OCI-LY1 (cell line): ENCODE data around the gene LYSMD1.
"Not testable (repeated sequence)": the region's sequence is repeated elsewhere in the genome, so short reads cannot be mapped to it uniquely, and the experiment has no call there.

Source experiments
- H2AFZ ChIP-seq: fragments of 200-600 bp; sonication (generic), shearing (Covaris generic); 2 replicates; pipeline ENCODE4 v1.6.0; 2014; ENCODE audit warnings: antibody characterized with exemption, mild to moderate bottlenecking, low read length
- H3F3A ChIP-seq: fragments of 200-600 bp; sonication (generic), shearing (Covaris generic); 2 replicates; pipeline ENCODE4 v1.6.0; 2014; ENCODE audit warnings: mild to moderate bottlenecking, antibody characterized with exemption, low read length, moderate library complexity; ENCODE audit not compliant: insufficient read depth
- H3K27ac ChIP-seq: fragments of 200-600 bp; sonication (generic); 2 replicates; pipeline ENCODE4 v1.5.1; 2014; ENCODE audit warnings: low read length, mixed run types, mild to moderate bottlenecking, low read depth; ENCODE audit not compliant: poor library complexity, severe bottlenecking
- H3K27me3 ChIP-seq: fragments of 200-600 bp; sonication (generic); 2 replicates; pipeline ENCODE4 v1.6.0; 2014; ENCODE audit warnings: antibody characterized with exemption, mild to moderate bottlenecking, low read length, moderate library complexity; ENCODE audit not compliant: insufficient read depth
- H3K36me3 ChIP-seq: fragments of 200-600 bp; sonication (generic); 2 replicates; pipeline ENCODE4 v1.6.1; 2014; ENCODE audit warnings: mild to moderate bottlenecking, antibody characterized with exemption, low read length, moderate library complexity, mixed read lengths; ENCODE audit not compliant: insufficient read depth
- H3K4me1 ChIP-seq: fragments of 200-600 bp; sonication (generic); 2 replicates; pipeline ENCODE4 v1.5.1; 2014; ENCODE audit warnings: mild to moderate bottlenecking, low read length, moderate library complexity; ENCODE audit not compliant: insufficient read depth, severe bottlenecking
- H3K4me2 ChIP-seq: fragments of 200-600 bp; sonication (generic), shearing (Covaris generic); 2 replicates; pipeline ENCODE4 v1.6.1; 2014; ENCODE audit warnings: low read length
- H3K4me3 ChIP-seq: fragments of 200-600 bp; sonication (generic); 2 replicates; pipeline ENCODE4 v1.5.1; 2014; ENCODE audit warnings: low read length, low read depth, mild to moderate bottlenecking, mixed read lengths; ENCODE audit not compliant: poor library complexity, severe bottlenecking
- H3K79me2 ChIP-seq: fragments of 200-600 bp; shearing (Covaris generic); 2 replicates; pipeline ENCODE4 v1.6.1; 2016; ENCODE audit warnings: mixed run types, low read length, mixed read lengths; ENCODE audit not compliant: insufficient read depth
- H3K9ac ChIP-seq: fragments of 200-600 bp; sonication (generic), shearing (Covaris generic); 2 replicates; pipeline ENCODE4 v1.6.1; 2014; ENCODE audit warnings: mild to moderate bottlenecking, low read length, mixed read lengths
- H3K9me2 ChIP-seq: fragments of 200-600 bp; sonication (generic), shearing (Covaris generic); 2 replicates; pipeline ENCODE4 v1.6.1; 2014; ENCODE audit warnings: low read depth, mild to moderate bottlenecking, low read length, mixed read lengths
- H3K9me3 ChIP-seq: fragments of 200-600 bp; shearing (Covaris generic); 2 replicates; pipeline ENCODE4 v1.6.1; 2014; ENCODE audit warnings: low read length, mixed read lengths
- H4K20me1 ChIP-seq: fragments of 200-600 bp; sonication (generic), shearing (Covaris generic); 2 replicates; pipeline ENCODE4 v1.6.0; 2016; ENCODE audit warnings: mild to moderate bottlenecking, low read length; ENCODE audit not compliant: insufficient read depth
- CTCF ChIP-seq: fragments of 200-600 bp; sonication (generic), shearing (Covaris generic); IDR thresholded peaks from 2 replicates; pipeline ENCODE4 v1.5.1; 2017; ENCODE audit warnings: mild to moderate bottlenecking, antibody characterized with exemption, low read length, moderate library complexity, mixed read lengths
- EZH2 ChIP-seq: fragments of 200-600 bp; sonication (generic), shearing (Covaris generic); IDR thresholded peaks from 2 replicates; pipeline ENCODE4 v1.8.0; 2017; ENCODE audit warnings: borderline replicate concordance, mixed run types, mild to moderate bottlenecking, antibody characterized with exemption, low read length, moderate library complexity, mixed read lengths

LYSMD1 gene

GRCh38 chr1:151210830-151211229 is 45.1 kb upstream of the LYSMD1 start:
- no peaks in the 10 kb centered on the region for H3K4me1 ChIP-seq
- H3K9me2 ChIP-seq = no peaks in the 10 kb centered on the region
- H3K4me3 ChIP-seq = no peak overlapping the region
- no peak overlapping the region for H3K9ac ChIP-seq
- TF ChIP-seq CTCF (no peak), EZH2 (no peak)
- H3K4me2 ChIP-seq = no peak overlapping the region
- H3K9me3 ChIP-seq = no peaks in the 10 kb centered on the region
- no peak overlapping the region for H2AFZ ChIP-seq
- H3K79me2 ChIP-seq = peaks cover 44% of the 10 kb centered on the region
- H3K27ac ChIP-seq = no peak overlapping the region
- H3K36me3 ChIP-seq = peaks cover 64% of the 10 kb centered on the region
- H4K20me1 ChIP-seq = no peaks in the 10 kb centered on the region
- no peaks in the 10 kb centered on the region for H3K27me3 ChIP-seq
- H3F3A ChIP-seq = no peaks in the 10 kb centered on the region

GRCh38 chr1:151205381-151205965 is 39.8 kb upstream of the LYSMD1 start:
- H3K9me2 ChIP-seq, H3K9me3 ChIP-seq, H2AFZ ChIP-seq, H3K4me2 ChIP-seq, H3K9ac ChIP-seq, H3K27ac ChIP-seq, H4K20me1 ChIP-seq, H3K4me3 ChIP-seq, H3F3A ChIP-seq, H3K27me3 ChIP-seq: not testable (repeated sequence)
- Histone ChIP-seq H3K36me3 (peaks cover 72% of the 10 kb centered on the region), H3K4me1 (peaks cover 11% of the 10 kb centered on the region), H3K79me2 (peaks cover 56% of the 10 kb centered on the region)

- Histone ChIP-seq H3F3A (no peaks in the 10 kb centered on the region), H3K36me3 (peaks cover 28% of the 10 kb centered on the region), H2AFZ (no peak overlapping the region), H3K79me2 (peaks cover 61% of the 10 kb centered on the region), H3K4me2 (peak overlapping the region; percentile 75), H3K9ac (peak overlapping the region; percentile 100), H3K9me3 (no peaks in the 10 kb centered on the region), H3K27me3 (no peaks in the 10 kb centered on the region), H3K9me2 (no peaks in the 10 kb centered on the region), H3K4me3 (peak overlapping the region; percentile 100), H4K20me1 (no peaks in the 10 kb centered on the region), H3K27ac (no peak overlapping the region), H3K4me1 (peaks cover 41% of the 10 kb centered on the region)
- TF ChIP-seq CTCF (no peak), EZH2 (no peak)
These were observed 34.3 kb upstream of the LYSMD1 start for GRCh38 chr1:151199873-151200581.
